Measurements from ENCODE around the gene KIF2C.

DNA sequence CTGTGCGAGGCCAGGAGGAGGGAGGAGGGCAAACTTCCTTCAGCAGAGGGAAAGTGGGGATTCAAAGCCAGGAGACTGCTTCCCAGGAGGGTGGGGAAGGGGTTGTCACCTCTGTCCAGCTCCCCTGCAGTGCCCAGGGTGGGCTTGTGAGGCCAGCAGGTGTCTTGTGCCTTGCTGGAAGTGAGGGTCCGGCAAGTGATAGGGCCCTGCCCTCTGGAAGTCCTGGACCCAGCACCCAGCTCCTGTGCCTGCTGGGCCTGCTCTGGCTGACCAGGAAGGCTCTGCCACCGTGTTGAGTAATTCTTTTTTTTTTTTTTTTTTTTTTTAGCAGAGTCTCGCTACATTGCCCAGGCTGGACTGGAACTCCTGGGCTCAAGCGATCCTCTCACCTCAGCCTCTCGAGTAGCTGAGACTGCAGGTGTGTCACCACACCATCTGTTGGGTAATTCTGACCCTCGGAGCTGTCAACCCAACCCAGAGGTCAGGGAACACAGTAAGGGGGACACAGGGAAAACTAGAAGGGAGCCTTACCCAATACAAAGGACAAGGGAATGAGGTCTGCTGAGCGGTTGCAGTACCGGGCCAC lies 47.3 kb downstream of the KIF2C start:
- TF ChIP-seq, protein P1, sequence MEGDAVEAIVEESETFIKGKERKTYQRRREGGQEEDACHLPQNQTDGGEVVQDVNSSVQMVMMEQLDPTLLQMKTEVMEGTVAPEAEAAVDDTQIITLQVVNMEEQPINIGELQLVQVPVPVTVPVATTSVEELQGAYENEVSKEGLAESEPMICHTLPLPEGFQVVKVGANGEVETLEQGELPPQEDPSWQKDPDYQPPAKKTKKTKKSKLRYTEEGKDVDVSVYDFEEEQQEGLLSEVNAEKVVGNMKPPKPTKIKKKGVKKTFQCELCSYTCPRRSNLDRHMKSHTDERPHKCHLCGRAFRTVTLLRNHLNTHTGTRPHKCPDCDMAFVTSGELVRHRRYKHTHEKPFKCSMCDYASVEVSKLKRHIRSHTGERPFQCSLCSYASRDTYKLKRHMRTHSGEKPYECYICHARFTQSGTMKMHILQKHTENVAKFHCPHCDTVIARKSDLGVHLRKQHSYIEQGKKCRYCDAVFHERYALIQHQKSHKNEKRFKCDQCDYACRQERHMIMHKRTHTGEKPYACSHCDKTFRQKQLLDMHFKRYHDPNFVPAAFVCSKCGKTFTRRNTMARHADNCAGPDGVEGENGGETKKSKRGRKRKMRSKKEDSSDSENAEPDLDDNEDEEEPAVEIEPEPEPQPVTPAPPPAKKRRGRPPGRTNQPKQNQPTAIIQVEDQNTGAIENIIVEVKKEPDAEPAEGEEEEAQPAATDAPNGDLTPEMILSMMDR (conservative IDR thresholded peaks at IDR 0.05 in 1 of 2, IDR thresholded peaks at IDR 0.05 in 1 of 2; ENCODE audit: extremely low read depth in 1 of 2, insufficient read depth in 1 of 2, low read depth in 1 of 2, low read length in 2 of 2) = no peak
- no peak for TF ChIP-seq EZH2 (IDR thresholded peaks at IDR 0.05; ENCODE audit: borderline replicate concordance, low read length)
